ENCODE measurements around the gene ICE2. TPM values are rescaled to one million over a fixed set of nuclear protein-coding genes. Genes with fewer than 3 reads are reported as not detected.

Gene ICE2
- polyA plus RNA-seq, 1 of the 3 experiments (the other 2 are of a cell fraction), result 19.0 TPM

- Histone ChIP-seq H3K9ac (no peak overlapping the region), H3K9me2 (no peaks in the 10 kb centered on the region), H3F3A (replicated peaks; ENCODE audit: insufficient read depth) (peaks cover 6% of the 10 kb centered on the region), H3K4me2 (peak overlapping the region; percentile 29; the same call in 1 of the 2 replicates), H4K20me1 (ENCODE audit: insufficient read depth) (no peaks in the 10 kb centered on the region), H2AFZ (ENCODE audit: low read depth) (no peak overlapping the region), H3K36me3 (replicated peaks in 1 of 2; ENCODE audit: control insufficient read depth in 1 of 2, insufficient read depth in 2 of 2, low read length in 1 of 2) (peaks cover 47 to 73% of the 10 kb centered on the region in 2 experiments), H3K4me3 (ENCODE audit: low read depth in 2 of 2, low read length in 1 of 2) (no peak overlapping the region), H3K4me1 (ENCODE audit: control insufficient read depth in 1 of 2, insufficient read depth in 2 of 2, low read depth in 1 of 2, low read length in 1 of 2) (peaks cover 7 to 22% of the 10 kb centered on the region in 2 experiments; a peak in 2 of 4 replicates), H3K27ac (ENCODE audit: low read depth in 2 of 2, low read length in 1 of 2) (peak overlapping the region in 1 of 2 experiments; percentile 11; a peak in 2 of 4 replicates), H3K9me3 (no peaks in the 10 kb centered on the region), H3K27me3 (ENCODE audit: insufficient read depth) (no peaks in the 10 kb centered on the region), H3K79me2 (ENCODE audit: insufficient read depth) (peaks cover 63% of the 10 kb centered on the region)
- CTCF ChIA-PET, result interaction anchor here (0.9 to 1.6 kb wide), 4 partner anchors 50 to 144 kb away, joined by 3 to 6 read pairs (median 5); no protein-coding TSS in a partner anchor
- WGBS (ENCODE audit: low lambda C conversion rate), result 34% methylated on average over 4 of the region's 4 CpGs
- POLR2A ChIA-PET, result no interaction called here
- peak; percentile 21 for DNase-seq
- TF ChIP-seq TAF1 (IDR thresholded peaks at IDR 0.05; ENCODE audit: borderline replicate concordance, low read depth, low read length) (no peak), REST (IDR thresholded peaks at IDR 0.05; ENCODE audit: low read depth, low read length) (no peak), GATA2 (CRISPR knock-in tag; IDR thresholded peaks at IDR 0.05) (peak; percentile 86), SIN3A (IDR thresholded peaks at IDR 0.05; ENCODE audit: borderline replicate concordance, low read depth, low read length) (peak; percentile 85; the same call in 1 of the 2 replicates), MXI1 (IDR thresholded peaks at IDR 0.05; ENCODE audit: low read depth, low read length) (peak; percentile 57; the same call in 1 of the 2 replicates), JUND (IDR thresholded peaks at IDR 0.05) (peak; percentile 48), POLR2AphosphoS5 (IDR thresholded peaks at IDR 0.05; ENCODE audit: low read depth, low read length) (0 out of 2 replicates have a peak, but pooled peaks have one; percentile 23), FOSL2 (IDR thresholded peaks at IDR 0.05; ENCODE audit: borderline replicate concordance, low read depth) (no peak; the same call in 1 of the 2 replicates), RCOR1 (IDR thresholded peaks at IDR 0.05; ENCODE audit: low read length) (peak; percentile 76), TCF12 (IDR thresholded peaks at IDR 0.05) (peak; percentile 54), CHD2 (IDR thresholded peaks at IDR 0.05; ENCODE audit: low read length, partially characterized antibody) (peak; percentile 32), EP300 (IDR thresholded peaks at IDR 0.05; ENCODE audit: borderline replicate concordance in 1 of 2, low read depth in 1 of 2, low read length in 1 of 2) (peak in 1 of 2 experiments; percentile 72; a peak in 2 of 4 replicates)
- TF ChIP-seq, protein P1, sequence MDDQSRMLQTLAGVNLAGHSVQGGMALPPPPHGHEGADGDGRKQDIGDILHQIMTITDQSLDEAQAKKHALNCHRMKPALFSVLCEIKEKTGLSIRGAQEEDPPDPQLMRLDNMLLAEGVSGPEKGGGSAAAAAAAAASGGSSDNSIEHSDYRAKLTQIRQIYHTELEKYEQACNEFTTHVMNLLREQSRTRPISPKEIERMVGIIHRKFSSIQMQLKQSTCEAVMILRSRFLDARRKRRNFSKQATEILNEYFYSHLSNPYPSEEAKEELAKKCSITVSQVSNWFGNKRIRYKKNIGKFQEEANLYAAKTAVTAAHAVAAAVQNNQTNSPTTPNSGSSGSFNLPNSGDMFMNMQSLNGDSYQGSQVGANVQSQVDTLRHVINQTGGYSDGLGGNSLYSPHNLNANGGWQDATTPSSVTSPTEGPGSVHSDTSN (IDR thresholded peaks at IDR 0.05), result peak; percentile 90
Observed at GRCh38 chr15:60471314-60471713, 7.6 kb downstream of the ICE2 start.
